Measurements from ENCODE around the gene MMP21. TPM values are rescaled to one million over a fixed set of nuclear protein-coding genes. Genes with fewer than 3 reads are reported as not detected.
A peak's percentile ranks its signal among the peaks of the same experiment; 100 is the strongest.

Gene MMP21
- total and polyA plus RNA-seq, 2 of the 13 experiments (the other 11 are each of a cell fraction or from before 2014, with no cell fraction given) = not detected

GRCh38 chr10:125719173-125720001, 56.2 kb downstream of the MMP21 start, which contains the start of gene EDRF1 (continued):
- TF ChIP-seq ZBTB14 (CRISPR knock-in tag; IDR thresholded peaks at IDR 0.05) = no peak
- TF ChIP-seq TFE3 (CRISPR knock-in tag; IDR thresholded peaks at IDR 0.05) = no peak
- TF ChIP-seq, protein P1, sequence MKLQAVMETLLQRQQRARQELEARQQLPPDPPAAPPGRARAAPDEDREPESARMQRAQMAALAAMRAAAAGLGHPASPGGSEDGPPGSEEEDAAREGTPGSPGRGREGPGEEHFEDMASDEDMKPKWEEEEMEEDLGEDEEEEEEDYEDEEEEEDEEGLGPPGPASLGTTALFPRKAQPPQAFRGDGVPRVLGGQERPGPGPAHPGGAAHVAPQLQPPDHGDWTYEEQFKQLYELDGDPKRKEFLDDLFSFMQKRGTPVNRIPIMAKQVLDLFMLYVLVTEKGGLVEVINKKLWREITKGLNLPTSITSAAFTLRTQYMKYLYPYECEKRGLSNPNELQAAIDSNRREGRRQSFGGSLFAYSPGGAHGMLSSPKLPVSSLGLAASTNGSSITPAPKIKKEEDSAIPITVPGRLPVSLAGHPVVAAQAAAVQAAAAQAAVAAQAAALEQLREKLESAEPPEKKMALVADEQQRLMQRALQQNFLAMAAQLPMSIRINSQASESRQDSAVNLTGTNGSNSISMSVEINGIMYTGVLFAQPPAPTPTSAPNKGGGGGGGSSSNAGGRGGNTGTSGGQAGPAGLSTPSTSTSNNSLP (IDR thresholded peaks at IDR 0.05; ENCODE audit: low read depth, low read length) = no peak
- TF ChIP-seq NONO (IDR thresholded peaks at IDR 0.05) = no peak
- peak; percentile 73 for TF ChIP-seq NONO (CRISPR knock-in tag; conservative IDR thresholded peaks at IDR 0.05)
- 0 out of 2 replicates have a peak, but pooled peaks have one; percentile 82 for TF ChIP-seq HOXA5 (CRISPR knock-in tag; IDR thresholded peaks at IDR 0.05)
- no peak for TF ChIP-seq ZNF549 (CRISPR knock-in tag; IDR thresholded peaks at IDR 0.05)
- peak; percentile 75 for TF ChIP-seq ZNF746 (CRISPR knock-in tag; IDR thresholded peaks at IDR 0.05)
- peak; percentile 86; the same call in 1 of the 2 replicates for TF ChIP-seq ZFP90 (CRISPR knock-in tag; IDR thresholded peaks at IDR 0.05; ENCODE audit: borderline replicate concordance)
- TF ChIP-seq PRDM4 (CRISPR knock-in tag; IDR thresholded peaks at IDR 0.05; ENCODE audit: borderline replicate concordance) = no peak
- peak; percentile 83 for TF ChIP-seq GABPA (IDR thresholded peaks at IDR 0.05; ENCODE audit: low read depth, low read length)
- TF ChIP-seq GABPA (CRISPR knock-in tag; IDR thresholded peaks at IDR 0.05; ENCODE audit: low read depth) = peak; percentile 95
- TF ChIP-seq ZBTB7A (CRISPR knock-in tag; IDR thresholded peaks at IDR 0.05) = peak; percentile 92
- no peak for TF ChIP-seq SSRP1 (CRISPR knock-in tag; IDR thresholded peaks at IDR 0.05)
- 0 out of 2 replicates have a peak, but pooled peaks have one; percentile 50 for TF ChIP-seq BCL3 (CRISPR knock-in tag; IDR thresholded peaks at IDR 0.05)
- no peak for TF ChIP-seq SMARCE1 (IDR thresholded peaks at IDR 0.05; ENCODE audit: borderline replicate concordance)
- 0 out of 2 replicates have a peak, but pooled peaks have one; percentile 48 for TF ChIP-seq ZC3H13 (CRISPR knock-in tag; IDR thresholded peaks at IDR 0.05)
- TF ChIP-seq, protein P2, sequence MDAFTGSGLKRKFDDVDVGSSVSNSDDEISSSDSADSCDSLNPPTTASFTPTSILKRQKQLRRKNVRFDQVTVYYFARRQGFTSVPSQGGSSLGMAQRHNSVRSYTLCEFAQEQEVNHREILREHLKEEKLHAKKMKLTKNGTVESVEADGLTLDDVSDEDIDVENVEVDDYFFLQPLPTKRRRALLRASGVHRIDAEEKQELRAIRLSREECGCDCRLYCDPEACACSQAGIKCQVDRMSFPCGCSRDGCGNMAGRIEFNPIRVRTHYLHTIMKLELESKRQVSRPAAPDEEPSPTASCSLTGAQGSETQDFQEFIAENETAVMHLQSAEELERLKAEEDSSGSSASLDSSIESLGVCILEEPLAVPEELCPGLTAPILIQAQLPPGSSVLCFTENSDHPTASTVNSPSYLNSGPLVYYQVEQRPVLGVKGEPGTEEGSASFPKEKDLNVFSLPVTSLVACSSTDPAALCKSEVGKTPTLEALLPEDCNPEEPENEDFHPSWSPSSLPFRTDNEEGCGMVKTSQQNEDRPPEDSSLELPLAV (CRISPR knock-in tag; conservative IDR thresholded peaks at IDR 0.05; ENCODE audit: low read depth) = no peak
- no peak for TF ChIP-seq NR2F1 (CRISPR knock-in tag; IDR thresholded peaks at IDR 0.05)
